Measurements from ENCODE around the gene PTPRM. TPM values are rescaled to one million over a fixed set of nuclear protein-coding genes. Genes with fewer than 3 reads are reported as not detected.

The PTPRM gene
- total RNA-seq, 1 experiment from 2014 or later, result 100.0 TPM

GRCh38 chr18:8314124-8314523 is 747.0 kb downstream of the PTPRM start:
- intact Hi-C loops (cut with micrococcal nuclease; ENCODE audit: unreplicated experiment), result no loop called here
- no peaks in the 10 kb centered on the region; the same call in 1 of the 2 replicates for H3K36me3 ChIP-seq (ENCODE audit: control insufficient read depth, insufficient read depth, low read length)
- Mint-ChIP-seq H3K27ac (ENCODE audit: unreplicated experiment) (no peak overlapping the region), H3K36me3 (ENCODE audit: insufficient read depth, unreplicated experiment) (peaks cover 26% of the 10 kb centered on the region), H3K9me3 (ENCODE audit: unreplicated experiment) (peaks cover 1% of the 10 kb centered on the region), H3K4me3 (ENCODE audit: unreplicated experiment) (no peak overlapping the region), H3K4me1 (ENCODE audit: low read depth, unreplicated experiment) (peaks cover 3% of the 10 kb centered on the region), H3K27me3 (ENCODE audit: insufficient read depth, unreplicated experiment) (no peaks in the 10 kb centered on the region)
- TF ChIP-seq CTCF (IDR thresholded peaks at IDR 0.05; ENCODE audit: insufficient read depth in 1 of 2, low read depth in 1 of 2, low read length in 1 of 2, severe bottlenecking in 1 of 2, unreplicated experiment in 1 of 2), result no peak
- H3K9me3 ChIP-seq, result no peaks in the 10 kb centered on the region
- DNase-seq, result no peak
- BruUV-seq (replicated peaks), result no TSS peak
- H3K4me3 ChIP-seq (ENCODE audit: low read depth, low read length), result no peak overlapping the region
- H3K27me3 ChIP-seq (replicated peaks; ENCODE audit: control insufficient read depth, insufficient read depth, low read length), result no peaks in the 10 kb centered on the region
- ChIA-PET POLR2A (no interaction called here), CTCF (no interaction called here)
- no peaks in the 10 kb centered on the region for H3K4me1 ChIP-seq

GRCh38 chr18:8319798-8320489 is 752.8 kb downstream of the PTPRM start:
- POLR2A ChIA-PET, result interaction anchor here (0.6 kb wide), 1 partner anchor 12 kb away, joined by 3 read pairs; no protein-coding TSS in a partner anchor
- no peak overlapping the region for H3K27ac Mint-ChIP-seq (ENCODE audit: unreplicated experiment)

GRCh38 chr18:8322486-8322885 is 755.4 kb downstream of the PTPRM start:
- TF ChIP-seq CTCF (IDR thresholded peaks at IDR 0.05; ENCODE audit: insufficient read depth in 1 of 2, low read depth in 1 of 2, low read length in 1 of 2, severe bottlenecking in 1 of 2, unreplicated experiment in 1 of 2), result no peak
- Histone ChIP-seq H3K27me3 (replicated peaks; ENCODE audit: control insufficient read depth, insufficient read depth, low read length) (no peaks in the 10 kb centered on the region), H3K4me1 (no peaks in the 10 kb centered on the region), H3K4me3 (ENCODE audit: low read depth, low read length) (no peak overlapping the region), H3K36me3 (ENCODE audit: control insufficient read depth, insufficient read depth, low read length) (peaks cover 1% of the 10 kb centered on the region; the same call in 1 of the 2 replicates), H3K9me3 (no peaks in the 10 kb centered on the region)
- no TSS peak for BruUV-seq (replicated peaks)
- peaks cover 36% of the 10 kb centered on the region for H3K36me3 Mint-ChIP-seq (ENCODE audit: insufficient read depth, unreplicated experiment)
- ChIA-PET CTCF (no interaction called here), POLR2A (no interaction called here)
- H3K4me1 Mint-ChIP-seq (ENCODE audit: low read depth, unreplicated experiment), result peaks cover 14% of the 10 kb centered on the region
- H3K27ac Mint-ChIP-seq (ENCODE audit: unreplicated experiment), result no peak overlapping the region
- intact Hi-C loops (cut with micrococcal nuclease; ENCODE audit: unreplicated experiment), result no loop called here
- H3K27me3 Mint-ChIP-seq (ENCODE audit: insufficient read depth, unreplicated experiment), result no peaks in the 10 kb centered on the region
- no peak overlapping the region for H3K4me3 Mint-ChIP-seq (ENCODE audit: unreplicated experiment)
- H3K9me3 Mint-ChIP-seq (ENCODE audit: unreplicated experiment), result peaks cover 10% of the 10 kb centered on the region
- no peak for DNase-seq

More at GRCh38 chr18:8319798-8320489, 752.8 kb downstream of the PTPRM start:
- Mint-ChIP-seq H3K9me3 (ENCODE audit: unreplicated experiment) (peaks cover 10% of the 10 kb centered on the region), H3K4me3 (ENCODE audit: unreplicated experiment) (no peak overlapping the region), H3K36me3 (ENCODE audit: insufficient read depth, unreplicated experiment) (peaks cover 41% of the 10 kb centered on the region), H3K4me1 (ENCODE audit: low read depth, unreplicated experiment) (peaks cover 14% of the 10 kb centered on the region), H3K27me3 (ENCODE audit: insufficient read depth, unreplicated experiment) (no peaks in the 10 kb centered on the region)
- CTCF ChIA-PET, result no interaction called here
- H3K4me1 ChIP-seq, result no peaks in the 10 kb centered on the region
- DNase-seq, result no peak
- H3K27me3 ChIP-seq (replicated peaks; ENCODE audit: control insufficient read depth, insufficient read depth, low read length), result no peaks in the 10 kb centered on the region
- no peak for TF ChIP-seq CTCF (IDR thresholded peaks at IDR 0.05; ENCODE audit: insufficient read depth in 1 of 2, low read depth in 1 of 2, low read length in 1 of 2, severe bottlenecking in 1 of 2, unreplicated experiment in 1 of 2)
- no peaks in the 10 kb centered on the region for H3K9me3 ChIP-seq
- H3K4me3 ChIP-seq (ENCODE audit: low read depth, low read length), result no peak overlapping the region
- BruUV-seq (replicated peaks), result no TSS peak
- intact Hi-C loops (cut with micrococcal nuclease; ENCODE audit: unreplicated experiment), result no loop called here
- H3K36me3 ChIP-seq (ENCODE audit: control insufficient read depth, insufficient read depth, low read length), result peaks cover 1% of the 10 kb centered on the region; the same call in 1 of the 2 replicates

All from Caco-2 (cell line).